ENCODE results near the gene SUPT20HL1. TPM values are rescaled to one million over a fixed set of nuclear protein-coding genes. Genes with fewer than 3 reads are reported as not detected.
"Not testable (repeated sequence)": the region's sequence is repeated elsewhere in the genome, so short reads cannot be mapped to it uniquely, and the experiment has no call there.

SUPT20HL1 gene
- total RNA-seq, 1 experiment from 2014 or later = not detected

DNA sequence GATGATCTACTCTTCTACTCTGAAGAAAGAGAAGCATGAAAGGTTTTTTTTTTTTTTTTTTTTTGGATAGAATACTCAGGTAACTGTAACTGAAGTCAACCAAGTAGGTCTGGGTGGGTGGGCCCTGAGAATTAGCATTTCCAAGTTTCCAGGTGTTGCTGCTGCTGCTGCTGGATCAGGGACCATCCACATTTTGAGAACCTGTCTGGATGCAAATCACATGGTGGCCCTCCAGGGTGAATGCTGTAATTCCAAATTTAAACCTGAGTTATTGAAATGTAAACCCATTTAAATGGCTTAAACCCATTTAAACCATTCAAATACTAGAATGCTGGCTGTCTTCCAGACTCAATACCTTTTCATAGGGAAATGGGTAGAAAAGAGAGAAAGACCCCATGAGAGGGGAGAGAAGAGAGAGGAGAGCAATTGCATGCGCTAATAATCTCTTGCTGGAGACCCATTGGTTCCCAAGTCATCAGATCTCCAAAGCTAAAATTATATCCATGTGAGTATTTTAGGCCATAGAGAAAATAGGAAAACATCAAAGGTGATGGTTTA is 17.6 kb downstream of the SUPT20HL1 start:
- no peak for DNase-seq
- Histone ChIP-seq H2AFZ (no peak overlapping the region), H3K36me3 (ENCODE audit: low read depth) (no peaks in the 10 kb centered on the region), H3K27me3 (ENCODE audit: insufficient read depth, low read depth) (no peaks in the 10 kb centered on the region), H3K9me2 (ENCODE audit: insufficient read depth) (no peaks in the 10 kb centered on the region), H4K20me1 (ENCODE audit: insufficient read depth) (no peaks in the 10 kb centered on the region), H3K9me3 (ENCODE audit: insufficient read depth, low read depth) (no peaks in the 10 kb centered on the region), H3K4me2 (no peak overlapping the region), H3K4me3 (no peak overlapping the region), H3F3A (ENCODE audit: insufficient read depth, low read depth) (no peaks in the 10 kb centered on the region), H3K79me2 (ENCODE audit: low read depth) (no peaks in the 10 kb centered on the region), H3K27ac (no peak overlapping the region), H3K4me1 (replicated peaks; ENCODE audit: insufficient read depth) (no peaks in the 10 kb centered on the region)
- ChIA-PET CTCF (no interaction called here), POLR2A (ENCODE audit: unreplicated experiment) (no interaction called here)
- TF ChIP-seq, protein P1, sequence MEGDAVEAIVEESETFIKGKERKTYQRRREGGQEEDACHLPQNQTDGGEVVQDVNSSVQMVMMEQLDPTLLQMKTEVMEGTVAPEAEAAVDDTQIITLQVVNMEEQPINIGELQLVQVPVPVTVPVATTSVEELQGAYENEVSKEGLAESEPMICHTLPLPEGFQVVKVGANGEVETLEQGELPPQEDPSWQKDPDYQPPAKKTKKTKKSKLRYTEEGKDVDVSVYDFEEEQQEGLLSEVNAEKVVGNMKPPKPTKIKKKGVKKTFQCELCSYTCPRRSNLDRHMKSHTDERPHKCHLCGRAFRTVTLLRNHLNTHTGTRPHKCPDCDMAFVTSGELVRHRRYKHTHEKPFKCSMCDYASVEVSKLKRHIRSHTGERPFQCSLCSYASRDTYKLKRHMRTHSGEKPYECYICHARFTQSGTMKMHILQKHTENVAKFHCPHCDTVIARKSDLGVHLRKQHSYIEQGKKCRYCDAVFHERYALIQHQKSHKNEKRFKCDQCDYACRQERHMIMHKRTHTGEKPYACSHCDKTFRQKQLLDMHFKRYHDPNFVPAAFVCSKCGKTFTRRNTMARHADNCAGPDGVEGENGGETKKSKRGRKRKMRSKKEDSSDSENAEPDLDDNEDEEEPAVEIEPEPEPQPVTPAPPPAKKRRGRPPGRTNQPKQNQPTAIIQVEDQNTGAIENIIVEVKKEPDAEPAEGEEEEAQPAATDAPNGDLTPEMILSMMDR (conservative IDR thresholded peaks at IDR 0.05) = no peak
- TF ChIP-seq EZH2 (IDR thresholded peaks at IDR 0.05; ENCODE audit: low read depth) = no peak
- intact Hi-C loops (cut with micrococcal nuclease; ENCODE audit: unreplicated experiment) = no loop called here
- no TSS peak for BruUV-seq (replicated peaks)

- H3K79me2 ChIP-seq (ENCODE audit: low read depth) = no peaks in the 10 kb centered on the region
- no peak overlapping the region for H3K4me3 ChIP-seq
- no peaks in the 10 kb centered on the region for H4K20me1 ChIP-seq (ENCODE audit: insufficient read depth)
- H3K4me1 ChIP-seq (replicated peaks; ENCODE audit: insufficient read depth) = no peaks in the 10 kb centered on the region
- no TSS peak for BruUV-seq (replicated peaks)
- peaks cover under 1% of the 10 kb centered on the region; the same call in 1 of the 2 replicates for H3K27me3 ChIP-seq (ENCODE audit: insufficient read depth, low read depth)
- H3K9me3 ChIP-seq (ENCODE audit: insufficient read depth, low read depth) = no peaks in the 10 kb centered on the region
- POLR2A ChIA-PET (ENCODE audit: unreplicated experiment) = no interaction called here
- no peak overlapping the region for H3K27ac ChIP-seq
- CTCF ChIA-PET = no interaction called here
- no peaks in the 10 kb centered on the region for H3F3A ChIP-seq (ENCODE audit: insufficient read depth, low read depth)
- intact Hi-C loops (cut with micrococcal nuclease; ENCODE audit: unreplicated experiment) = no loop called here
- H3K4me2 ChIP-seq = no peak overlapping the region
- TF ChIP-seq EZH2 (IDR thresholded peaks at IDR 0.05; ENCODE audit: low read depth) = no peak
- TF ChIP-seq, protein P1 (conservative IDR thresholded peaks at IDR 0.05) = no peak
- H2AFZ ChIP-seq = no peak overlapping the region
- no peaks in the 10 kb centered on the region for H3K36me3 ChIP-seq (ENCODE audit: low read depth)
- DNase-seq = no peak
- no peaks in the 10 kb centered on the region for H3K9me2 ChIP-seq (ENCODE audit: insufficient read depth)
These were observed 18.3 kb downstream of the SUPT20HL1 start for GRCh38 chrX:24378706-24379105.

DNA sequence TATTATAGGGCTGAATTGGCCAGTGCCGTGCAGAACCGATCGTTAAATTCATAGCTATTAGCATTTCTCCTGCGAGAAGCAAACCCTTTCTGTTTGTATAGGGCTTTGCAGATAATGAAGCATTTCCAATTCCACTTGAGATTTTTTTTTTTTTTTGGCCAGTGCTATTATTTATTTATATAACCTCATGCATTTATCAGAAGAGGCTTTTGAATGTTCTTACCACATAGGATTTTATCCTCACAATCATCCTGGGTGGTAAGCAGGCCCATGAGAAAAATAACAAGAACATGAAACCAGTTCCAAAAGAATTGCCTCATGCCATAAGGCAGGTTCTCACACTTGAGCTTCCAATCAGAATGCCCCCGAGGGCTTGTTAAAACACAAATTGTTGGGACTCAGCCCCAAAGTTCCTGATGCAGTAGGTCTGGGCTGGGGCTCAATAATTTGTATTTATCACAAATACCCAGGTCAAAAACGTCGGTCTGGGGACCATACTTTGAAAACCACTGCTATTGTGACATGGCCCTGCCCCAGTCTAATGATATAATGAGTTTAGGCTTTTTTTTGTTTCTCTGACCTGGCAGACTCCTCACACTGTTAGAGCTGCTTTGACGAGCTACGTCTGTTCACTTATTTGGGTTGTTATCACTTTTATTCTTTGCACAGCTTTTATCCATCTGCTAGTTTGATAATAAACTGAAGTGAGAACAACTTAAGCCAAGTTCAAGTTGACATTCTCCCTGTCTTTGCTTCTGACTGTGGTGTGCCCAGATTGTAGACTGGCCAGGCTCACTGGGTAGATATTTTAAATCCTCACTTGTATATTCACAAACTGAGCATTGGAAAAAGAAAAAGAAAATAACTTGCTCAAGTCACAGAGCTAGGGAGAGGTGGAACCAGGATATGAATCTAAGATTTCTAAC is 20.1 kb downstream of the SUPT20HL1 start:
- no peaks in the 10 kb centered on the region for H4K20me1 ChIP-seq (ENCODE audit: insufficient read depth)
- no peaks in the 10 kb centered on the region for H3K79me2 ChIP-seq (ENCODE audit: low read depth)
- no peaks in the 10 kb centered on the region for H3F3A ChIP-seq (ENCODE audit: insufficient read depth, low read depth)
- ChIA-PET CTCF (no interaction called here), POLR2A (ENCODE audit: unreplicated experiment) (no interaction called here)
- no peak overlapping the region for H3K27ac ChIP-seq
- TF ChIP-seq, protein P1 (conservative IDR thresholded peaks at IDR 0.05) = no peak
- no peak for TF ChIP-seq EZH2 (IDR thresholded peaks at IDR 0.05; ENCODE audit: low read depth)
- no peak for DNase-seq
- no peaks in the 10 kb centered on the region for H3K36me3 ChIP-seq (ENCODE audit: low read depth)
- intact Hi-C loops (cut with micrococcal nuclease; ENCODE audit: unreplicated experiment) = no loop called here
- peaks cover 12% of the 10 kb centered on the region; the same call in 1 of the 2 replicates for H3K27me3 ChIP-seq (ENCODE audit: insufficient read depth, low read depth)
- no peaks in the 10 kb centered on the region for H3K9me3 ChIP-seq (ENCODE audit: insufficient read depth, low read depth)
- no TSS peak for BruUV-seq (replicated peaks)
- no peaks in the 10 kb centered on the region for H3K9me2 ChIP-seq (ENCODE audit: insufficient read depth)
- no peaks in the 10 kb centered on the region for H3K4me1 ChIP-seq (replicated peaks; ENCODE audit: insufficient read depth)
- H3K4me3 ChIP-seq = no peak overlapping the region
- no peak overlapping the region for H2AFZ ChIP-seq
- no peak overlapping the region for H3K4me2 ChIP-seq

- H3K36me3 ChIP-seq (ENCODE audit: low read depth); intact Hi-C loops (cut with micrococcal nuclease; ENCODE audit: unreplicated experiment); H3K9me3 ChIP-seq (ENCODE audit: insufficient read depth, low read depth); H3K9me2 ChIP-seq (ENCODE audit: insufficient read depth); H3K4me1 ChIP-seq (replicated peaks; ENCODE audit: insufficient read depth); POLR2A ChIA-PET (ENCODE audit: unreplicated experiment); DNase-seq; H3K4me3 ChIP-seq; H3F3A ChIP-seq (ENCODE audit: insufficient read depth, low read depth); H4K20me1 ChIP-seq (ENCODE audit: insufficient read depth); BruUV-seq (replicated peaks); H3K4me2 ChIP-seq; H2AFZ ChIP-seq; H3K27ac ChIP-seq; CTCF ChIA-PET; H3K79me2 ChIP-seq (ENCODE audit: low read depth): not testable (repeated sequence)
- peaks cover 14% of the 10 kb centered on the region; the same call in 1 of the 2 replicates for H3K27me3 ChIP-seq (ENCODE audit: insufficient read depth, low read depth)
These were observed 21.9 kb downstream of the SUPT20HL1 start for GRCh38 chrX:24382315-24382714.

Measured in PC-9 (cell line).